ENCODE data around the gene PALM2AKAP2.

PALM2AKAP2 gene

DNA sequence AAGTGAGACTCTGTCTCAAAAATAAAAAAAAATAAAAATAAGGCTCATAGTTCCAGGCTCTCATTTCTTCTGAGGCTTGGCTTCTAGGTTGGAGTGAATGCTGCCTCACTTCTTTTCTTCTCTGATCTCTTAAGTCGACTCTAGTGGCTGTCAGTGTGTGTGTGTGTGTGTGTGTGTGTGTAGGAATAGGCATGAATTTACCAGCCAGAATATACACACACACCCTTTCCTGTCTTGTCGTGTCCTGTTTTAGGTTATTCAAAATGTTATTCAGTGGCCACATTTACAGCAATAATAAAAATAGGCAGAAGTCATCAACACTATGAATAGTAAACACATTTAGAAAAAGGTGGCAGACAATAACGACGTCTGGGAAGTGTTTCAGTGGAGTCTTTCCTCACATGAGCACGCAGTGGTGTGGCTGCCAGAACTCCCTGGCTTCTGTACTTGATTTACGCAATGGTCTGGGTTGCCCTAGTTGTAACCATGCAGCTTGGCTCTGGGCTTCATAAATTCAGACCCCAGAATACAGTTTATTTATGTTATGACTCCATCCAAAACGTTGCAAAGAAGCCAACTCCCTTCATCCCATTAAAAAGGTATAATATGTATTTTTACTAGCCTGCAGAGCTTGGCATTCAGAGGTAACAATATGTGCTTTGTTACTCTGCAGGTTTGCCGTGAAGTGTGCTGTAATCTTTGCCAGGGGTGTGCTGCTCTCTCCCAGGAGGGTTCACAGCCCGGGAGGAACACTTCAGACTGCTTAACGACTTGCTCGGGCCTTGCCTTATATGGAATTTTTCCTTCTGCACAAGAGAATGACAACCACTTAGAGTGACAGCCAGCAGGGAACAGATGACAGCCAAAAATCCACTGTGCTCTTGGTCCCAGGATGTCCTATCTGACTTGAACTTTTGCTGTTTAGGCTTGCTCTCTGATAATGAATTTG, 34.4 kb upstream of the PALM2AKAP2 start:
- H3K9me2 ChIP-seq (ENCODE audit: low read depth, low read length) = no peaks in the 10 kb centered on the region
- no peaks in the 10 kb centered on the region for H3K4me1 ChIP-seq (ENCODE audit: insufficient read depth, low read length, severe bottlenecking)
- H2AFZ ChIP-seq (ENCODE audit: low read length) = no peak overlapping the region
- H3K27me3 ChIP-seq (ENCODE audit: insufficient read depth, low read length) = no peaks in the 10 kb centered on the region
- no peak for TF ChIP-seq CTCF (IDR thresholded peaks at IDR 0.05; ENCODE audit: low read length)
- TF ChIP-seq EZH2 (IDR thresholded peaks at IDR 0.05; ENCODE audit: borderline replicate concordance, low read length) = no peak
- no peak overlapping the region for H3K9ac ChIP-seq (ENCODE audit: low read length)
- H3K9me3 ChIP-seq (ENCODE audit: low read length) = no peaks in the 10 kb centered on the region
- H3K79me2 ChIP-seq (ENCODE audit: insufficient read depth, low read length) = no peaks in the 10 kb centered on the region
- H3K4me3 ChIP-seq (ENCODE audit: low read depth, low read length, poor library complexity, severe bottlenecking) = no peak overlapping the region
- H3K27ac ChIP-seq (ENCODE audit: low read depth, low read length, poor library complexity, severe bottlenecking) = no peak overlapping the region
- no peaks in the 10 kb centered on the region for H4K20me1 ChIP-seq (ENCODE audit: insufficient read depth, low read length)
- H3F3A ChIP-seq (ENCODE audit: insufficient read depth, low read length) = no peaks in the 10 kb centered on the region
- no peak overlapping the region for H3K4me2 ChIP-seq (ENCODE audit: low read length)
- no peaks in the 10 kb centered on the region for H3K36me3 ChIP-seq (ENCODE audit: insufficient read depth, low read length)

DNA sequence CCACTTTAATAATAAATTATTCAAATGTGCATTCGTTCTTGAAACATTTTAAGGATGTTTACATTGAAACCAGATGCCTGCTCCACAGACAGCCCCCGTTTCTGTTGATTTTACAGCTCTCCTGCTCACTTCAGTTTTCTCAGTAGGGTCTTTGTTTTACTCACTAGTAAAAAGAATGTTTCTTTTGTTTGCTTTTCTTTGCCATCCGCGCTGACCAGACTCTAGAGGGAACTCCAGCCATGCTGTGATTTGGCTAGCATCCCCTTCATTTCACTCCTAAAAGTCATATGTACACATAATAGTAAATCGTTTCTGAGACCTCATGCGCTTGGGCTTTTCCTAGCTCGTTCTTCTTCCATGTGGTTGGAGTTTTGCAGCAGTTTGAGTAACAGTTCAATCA, 28.7 kb upstream of the PALM2AKAP2 start:
- H3K9me3 ChIP-seq (ENCODE audit: low read length) = no peaks in the 10 kb centered on the region
- H3K9ac ChIP-seq (ENCODE audit: low read length) = no peak overlapping the region
- no peak overlapping the region for H2AFZ ChIP-seq (ENCODE audit: low read length)
- H3K27ac ChIP-seq (ENCODE audit: low read depth, low read length, poor library complexity, severe bottlenecking) = no peak overlapping the region
- H3F3A ChIP-seq (ENCODE audit: insufficient read depth, low read length) = no peaks in the 10 kb centered on the region
- H4K20me1 ChIP-seq (ENCODE audit: insufficient read depth, low read length) = no peaks in the 10 kb centered on the region
- no peaks in the 10 kb centered on the region for H3K4me1 ChIP-seq (ENCODE audit: insufficient read depth, low read length, severe bottlenecking)
- H3K36me3 ChIP-seq (ENCODE audit: insufficient read depth, low read length) = no peaks in the 10 kb centered on the region
- H3K4me3 ChIP-seq (ENCODE audit: low read depth, low read length, poor library complexity, severe bottlenecking) = no peak overlapping the region
- no peak overlapping the region for H3K4me2 ChIP-seq (ENCODE audit: low read length)
- no peaks in the 10 kb centered on the region for H3K79me2 ChIP-seq (ENCODE audit: insufficient read depth, low read length)
- H3K27me3 ChIP-seq (ENCODE audit: insufficient read depth, low read length) = no peaks in the 10 kb centered on the region
- H3K9me2 ChIP-seq (ENCODE audit: low read depth, low read length) = no peaks in the 10 kb centered on the region
- TF ChIP-seq CTCF (IDR thresholded peaks at IDR 0.05; ENCODE audit: low read length) (no peak), EZH2 (IDR thresholded peaks at IDR 0.05; ENCODE audit: borderline replicate concordance, low read length) (no peak)

- no peak overlapping the region for H2AFZ ChIP-seq (ENCODE audit: low read length)
- no peak overlapping the region for H3K27ac ChIP-seq (ENCODE audit: low read depth, low read length, poor library complexity, severe bottlenecking)
- no peak overlapping the region for H3K4me3 ChIP-seq (ENCODE audit: low read depth, low read length, poor library complexity, severe bottlenecking)
- TF ChIP-seq EZH2 (IDR thresholded peaks at IDR 0.05; ENCODE audit: borderline replicate concordance, low read length) (no peak), CTCF (IDR thresholded peaks at IDR 0.05; ENCODE audit: low read length) (no peak)
- no peak overlapping the region for H3K9ac ChIP-seq (ENCODE audit: low read length)
- H3K9me3 ChIP-seq (ENCODE audit: low read length) = no peaks in the 10 kb centered on the region
- no peaks in the 10 kb centered on the region for H4K20me1 ChIP-seq (ENCODE audit: insufficient read depth, low read length)
- H3K4me1 ChIP-seq (ENCODE audit: insufficient read depth, low read length, severe bottlenecking) = no peaks in the 10 kb centered on the region
- no peaks in the 10 kb centered on the region for H3K36me3 ChIP-seq (ENCODE audit: insufficient read depth, low read length)
- H3K4me2 ChIP-seq (ENCODE audit: low read length) = no peak overlapping the region
- H3K9me2 ChIP-seq (ENCODE audit: low read depth, low read length) = no peaks in the 10 kb centered on the region
- H3K79me2 ChIP-seq (ENCODE audit: insufficient read depth, low read length) = no peaks in the 10 kb centered on the region
- H3K27me3 ChIP-seq (ENCODE audit: insufficient read depth, low read length) = no peaks in the 10 kb centered on the region
- no peaks in the 10 kb centered on the region for H3F3A ChIP-seq (ENCODE audit: insufficient read depth, low read length)
Measured at GRCh38 chr9:109753308-109753707, 26.7 kb upstream of the PALM2AKAP2 start.

Data from OCI-LY1 (cell line).